ENCODE results near the gene MFAP5. TPM values are rescaled to one million over a fixed set of nuclear protein-coding genes. Genes with fewer than 3 reads are reported as not detected.
"Not testable (repeated sequence)": the region's sequence is repeated elsewhere in the genome, so short reads cannot be mapped to it uniquely, and the experiment has no call there.

MFAP5 gene
- total RNA-seq, 4 donors from 2014 or later: 16.9 to 32.8 (median 22.0) TPM

- no peak overlapping the region for H3K27ac ChIP-seq
- no peaks in the 10 kb centered on the region for H3K36me3 ChIP-seq
- TF ChIP-seq POLR2AphosphoS5 (IDR thresholded peaks at IDR 0.05): no peak
- TF ChIP-seq POLR2A (IDR thresholded peaks at IDR 0.05): no peak
- no peak for TF ChIP-seq CTCF (IDR thresholded peaks at IDR 0.05)
- TF ChIP-seq EP300 (IDR thresholded peaks at IDR 0.05; ENCODE audit: low read depth): no peak
- in situ Hi-C loops (cut with MboI; ENCODE audit: low pct_ligation_motif_present in 1 of 4, low pct_unique_long_range_greater_than_20kb in 1 of 4, low sequenced_read_pairs in 3 of 4) (no loop called here), intact Hi-C loops (cut with DNase I; ENCODE audit: low total_unique reads) (no loop called here)
- no peaks in the 10 kb centered on the region for H3K4me1 ChIP-seq
- no peaks in the 10 kb centered on the region for H3K27me3 ChIP-seq
- 80 to 96% methylated on average over 1 to 7 of the region's 7 CpGs for WGBS, 2 donors (ENCODE audit: low coverage in 1 of 2)
- no peak for DNase-seq
- H3K4me3 ChIP-seq: no peak overlapping the region
- no peaks in the 10 kb centered on the region for H3K9me3 ChIP-seq
Measured at GRCh38 chr12:8637244-8637643, 25.4 kb downstream of the MFAP5 start.

- in situ Hi-C loops (cut with MboI; ENCODE audit: low pct_ligation_motif_present in 1 of 4, low pct_unique_long_range_greater_than_20kb in 1 of 4, low sequenced_read_pairs in 3 of 4): no loop called here
Measured at GRCh38 chr12:8636581-8636980, 26.0 kb downstream of the MFAP5 start.

GRCh38 chr12:8636007-8636346 lies 26.6 kb downstream of the MFAP5 start:
- intact Hi-C loops (cut with DNase I; ENCODE audit: low total_unique reads): not testable (repeated sequence)
- 63% methylated on average over 8 of the region's 8 CpGs; no CpG with 5 or more reads in 1 of the 2 donors for WGBS, 2 donors (ENCODE audit: low coverage in 1 of 2)

More at GRCh38 chr12:8636581-8636980, 26.0 kb downstream of the MFAP5 start:
- Histone ChIP-seq H3K36me3 (no peaks in the 10 kb centered on the region), H3K27ac (no peak overlapping the region), H3K4me1 (no peaks in the 10 kb centered on the region), H3K9me3 (no peaks in the 10 kb centered on the region), H3K4me3 (no peak overlapping the region), H3K27me3 (no peaks in the 10 kb centered on the region)
- intact Hi-C loops (cut with DNase I; ENCODE audit: low total_unique reads): no loop called here
- TF ChIP-seq EP300 (IDR thresholded peaks at IDR 0.05; ENCODE audit: low read depth) (no peak), POLR2AphosphoS5 (IDR thresholded peaks at IDR 0.05) (no peak), POLR2A (IDR thresholded peaks at IDR 0.05) (no peak), CTCF (IDR thresholded peaks at IDR 0.05) (no peak)
- 60 to 71% methylated on average over 2 to 5 of the region's 5 CpGs for WGBS, 2 donors (ENCODE audit: low coverage in 1 of 2)
- DNase-seq: no peak

GRCh38 chr12:8635342-8636006 lies 27.2 kb downstream of the MFAP5 start:
- H3K27me3 ChIP-seq; H3K4me3 ChIP-seq; in situ Hi-C loops (cut with MboI; ENCODE audit: low pct_ligation_motif_present in 1 of 4, low pct_unique_long_range_greater_than_20kb in 1 of 4, low sequenced_read_pairs in 3 of 4); H3K4me1 ChIP-seq; intact Hi-C loops (cut with DNase I; ENCODE audit: low total_unique reads); H3K27ac ChIP-seq; H3K9me3 ChIP-seq; DNase-seq; H3K36me3 ChIP-seq: not testable (repeated sequence)
- 75 to 100% methylated on average over 2 to 9 of the region's 9 CpGs for WGBS, 2 donors (ENCODE audit: low coverage in 1 of 2)

More at GRCh38 chr12:8636007-8636346, 26.6 kb downstream of the MFAP5 start:
- H3K36me3 ChIP-seq; H3K27ac ChIP-seq; H3K4me3 ChIP-seq; H3K27me3 ChIP-seq; H3K9me3 ChIP-seq; H3K4me1 ChIP-seq; in situ Hi-C loops (cut with MboI; ENCODE audit: low pct_ligation_motif_present in 1 of 4, low pct_unique_long_range_greater_than_20kb in 1 of 4, low sequenced_read_pairs in 3 of 4); DNase-seq: not testable (repeated sequence)

GRCh38 chr12:8630131-8630530 lies 32.5 kb downstream of the MFAP5 start:
- H3K4me1 ChIP-seq: no peaks in the 10 kb centered on the region
- intact Hi-C loops (cut with DNase I; ENCODE audit: low total_unique reads) (no loop called here), in situ Hi-C loops (cut with MboI; ENCODE audit: low pct_ligation_motif_present in 1 of 4, low pct_unique_long_range_greater_than_20kb in 1 of 4, low sequenced_read_pairs in 3 of 4) (no loop called here)
- H3K36me3 ChIP-seq: no peaks in the 10 kb centered on the region
- H3K27ac ChIP-seq: no peak overlapping the region
- TF ChIP-seq CTCF (IDR thresholded peaks at IDR 0.05) (no peak), EP300 (IDR thresholded peaks at IDR 0.05; ENCODE audit: low read depth) (no peak), POLR2AphosphoS5 (IDR thresholded peaks at IDR 0.05) (no peak), POLR2A (IDR thresholded peaks at IDR 0.05) (no peak)
- no peaks in the 10 kb centered on the region for H3K9me3 ChIP-seq
- WGBS, 2 donors (ENCODE audit: low coverage in 1 of 2): 82 to 89% methylated on average over 4 of the region's 4 CpGs
- no peak overlapping the region for H3K4me3 ChIP-seq
- no peaks in the 10 kb centered on the region for H3K27me3 ChIP-seq
- DNase-seq: no peak

All from transverse colon (tissue), 4 donors.